GM19468 (cell line): ENCODE data around the gene ARAP1.

ENCODE experiments used
- ATAC-seq: cut with Tn5 transposase; IDR thresholded peaks from one replicate; pipeline ENCODE4 v1.9.1; 2021; ENCODE audit warnings: mild to moderate bottlenecking, moderate library complexity, moderate number of reproducible peaks; ENCODE audit not compliant: unreplicated experiment; ENCODE audit errors: extremely low read depth

Gene ARAP1

GRCh38 chr11:72647882-72648281, 104.3 kb downstream of the ARAP1 start:
- ATAC-seq = no peak

- no peak for ATAC-seq
These were observed 105.7 kb downstream of the ARAP1 start for GRCh38 chr11:72646472-72646871.

- no peak for ATAC-seq
These were observed 106.2 kb downstream of the ARAP1 start for GRCh38 chr11:72646024-72646423.

GRCh38 chr11:72643547-72643946, 108.7 kb downstream of the ARAP1 start:
- no peak for ATAC-seq

GRCh38 chr11:72642884-72643522, 109.2 kb downstream of the ARAP1 start:
- no peak for ATAC-seq

GRCh38 chr11:72642043-72642883, 109.9 kb downstream of the ARAP1 start:
- no peak for ATAC-seq

GRCh38 chr11:72641522-72642042, 110.6 kb downstream of the ARAP1 start:
- no peak for ATAC-seq

- ATAC-seq = no peak
These were observed 112.5 kb downstream of the ARAP1 start for GRCh38 chr11:72639502-72640375.

- ATAC-seq = no peak
These were observed 114.3 kb downstream of the ARAP1 start for GRCh38 chr11:72637926-72638325.

- no peak for ATAC-seq
These were observed 115.0 kb downstream of the ARAP1 start for GRCh38 chr11:72637198-72637597.

- ATAC-seq = no peak
These were observed 115.8 kb downstream of the ARAP1 start for GRCh38 chr11:72636376-72636775.

- ATAC-seq = no peak
These were observed 116.3 kb downstream of the ARAP1 start for GRCh38 chr11:72635933-72636332.

GRCh38 chr11:72635309-72635915, 116.8 kb downstream of the ARAP1 start:
- ATAC-seq = no peak
